ENCODE results near the gene SDS. TPM values are rescaled to one million over a fixed set of nuclear protein-coding genes. Genes with fewer than 3 reads are reported as not detected.

The SDS gene
- total RNA-seq, 1 experiment from 2014 or later: not detected

DNA sequence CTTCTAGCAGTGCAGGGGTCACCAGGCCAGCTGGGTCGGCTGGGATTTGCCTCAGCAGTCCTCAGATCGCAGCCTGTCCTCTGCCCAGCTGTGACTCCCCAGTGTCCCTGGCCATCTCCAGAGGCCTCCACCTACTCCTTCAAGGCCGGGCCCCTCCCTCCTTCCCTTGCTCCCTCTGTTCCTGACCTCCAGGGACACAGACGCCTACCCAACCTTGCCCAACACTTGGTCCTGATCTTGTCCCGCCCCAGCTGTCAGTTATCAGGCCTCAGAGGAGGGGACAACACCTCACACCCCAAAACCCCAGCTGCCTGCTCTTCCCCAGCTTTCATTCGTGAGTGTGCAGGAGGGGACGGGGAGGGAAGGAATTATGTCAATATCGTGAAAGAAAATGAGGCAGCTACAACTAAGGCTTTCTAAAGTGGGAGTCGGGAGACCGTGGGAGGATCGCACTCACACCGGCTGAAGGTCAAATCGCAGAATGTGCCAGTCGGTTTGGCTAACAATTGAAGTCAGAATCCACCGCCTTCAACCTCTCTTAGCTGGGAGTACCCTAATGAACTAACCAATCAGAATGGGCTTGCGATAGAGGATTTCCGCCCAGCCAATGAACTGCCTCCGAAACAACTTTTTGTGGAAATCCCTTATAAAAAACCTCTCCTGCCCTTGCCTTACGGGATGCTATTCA lies 54.7 kb downstream of the SDS start:
- DNase-seq (ENCODE audit: low spot score): no peak

DNA sequence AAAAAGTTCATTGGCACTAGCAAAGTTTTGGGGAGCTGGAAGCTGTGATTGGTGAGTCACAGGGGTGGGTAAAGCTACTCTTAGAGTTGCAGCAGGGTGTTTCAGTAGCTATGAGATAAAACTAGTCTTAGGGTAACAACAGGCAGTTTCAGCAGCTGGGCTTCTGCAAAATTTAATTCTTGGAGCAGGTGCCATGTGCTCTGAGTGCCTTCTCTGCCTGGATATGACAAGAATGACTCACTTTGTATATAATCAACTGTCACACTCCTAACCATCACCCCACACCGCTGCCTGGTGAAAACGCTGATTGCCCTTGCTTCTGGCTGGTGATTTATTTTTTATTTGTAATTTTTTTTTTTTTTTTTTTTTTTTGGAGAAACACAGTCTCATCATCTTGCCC lies 55.8 kb downstream of the SDS start:
- no peak for DNase-seq (ENCODE audit: low spot score)

DNA sequence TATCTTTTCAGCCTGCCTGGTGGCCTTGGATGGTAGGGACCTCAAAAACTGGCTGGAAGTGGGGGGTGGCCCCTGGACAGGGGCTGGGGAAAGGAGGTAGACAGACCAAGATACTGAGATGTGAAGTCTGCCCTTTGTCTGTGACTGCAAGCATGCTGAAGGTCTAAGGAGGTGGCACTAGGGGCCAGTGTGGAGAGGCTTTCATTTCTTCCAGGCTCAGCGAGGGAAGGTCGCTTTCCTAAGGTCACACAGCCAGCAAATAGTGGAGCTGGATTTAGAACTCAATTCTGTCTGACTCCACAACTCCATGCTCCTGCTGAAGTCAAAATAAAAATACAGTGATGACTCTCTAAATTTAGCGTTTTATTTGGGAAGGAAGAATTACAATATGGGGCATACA lies 56.6 kb downstream of the SDS start:
- DNase-seq (ENCODE audit: low spot score): no peak

DNA sequence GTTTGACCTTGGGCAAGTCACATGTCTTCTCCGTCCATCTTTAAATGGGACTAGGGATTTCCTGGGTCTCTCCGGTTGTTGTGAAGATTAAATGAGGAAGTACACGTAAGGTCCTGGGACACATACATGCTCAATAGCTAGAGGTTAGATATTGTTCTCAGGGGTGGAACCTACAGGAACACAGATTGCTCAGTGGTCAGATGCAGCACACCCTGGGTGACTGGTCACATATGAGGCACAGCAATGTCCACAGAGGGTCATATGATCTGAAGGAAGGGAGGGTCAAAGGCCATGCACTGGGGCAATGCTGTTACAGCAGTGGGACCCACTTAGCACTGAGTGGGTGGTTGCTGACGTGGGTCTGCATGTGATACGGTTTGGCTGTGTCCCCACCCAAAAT lies 57.3 kb downstream of the SDS start:
- DNase-seq (ENCODE audit: low spot score): no peak

DNA sequence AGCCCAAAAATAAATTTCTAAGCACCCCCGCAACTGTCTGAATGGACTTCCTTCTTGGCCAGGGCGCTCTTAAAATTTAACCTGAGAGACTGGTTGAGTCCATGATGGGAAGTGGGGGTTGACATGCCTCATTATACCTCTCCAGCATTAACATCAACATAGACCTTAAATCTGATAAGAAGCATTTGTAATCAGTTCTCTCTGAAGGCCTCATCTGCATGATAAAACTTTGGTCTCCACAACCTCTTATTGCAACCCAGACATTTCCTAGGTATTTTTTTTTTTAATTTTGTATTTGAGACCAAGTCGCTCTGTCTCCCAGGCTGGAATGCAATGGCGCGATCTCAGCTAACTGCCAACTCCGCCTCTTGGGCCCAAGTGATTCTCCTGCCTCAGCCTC lies 58.4 kb downstream of the SDS start:
- DNase-seq (ENCODE audit: low spot score): no peak

Other genes starting within 250 kb of the SDS start
- gene DDX54, start 218.4 kb downstream of the SDS start, total RNA-seq (2014; rRNA removed; shearing (Covaris generic)): 24.4 and 45.0 TPM in 2 replicates
- gene RITA1, start 218.2 kb downstream of the SDS start, total RNA-seq (2014; rRNA removed; shearing (Covaris generic)): 17.9 and 20.8 TPM in 2 replicates
- 5.3 and 5.4 TPM in 2 replicates for gene TPCN1, start 182.4 kb downstream of the SDS start, total RNA-seq (2014; rRNA removed; shearing (Covaris generic))
- 7.0 and 14.2 TPM in 2 replicates for gene SLC8B1, start 68.8 kb downstream of the SDS start, total RNA-seq (2014; rRNA removed; shearing (Covaris generic))
- 12.6 and 17.7 TPM in 2 replicates for gene PLBD2, start 45.3 kb downstream of the SDS start, total RNA-seq (2014; rRNA removed; shearing (Covaris generic))
- gene SDSL, start 18.5 kb upstream of the SDS start, total RNA-seq (2014; rRNA removed; shearing (Covaris generic)): 5.0 and 7.6 TPM in 2 replicates
- not detected in 2 replicates for gene LHX5, start 68.0 kb upstream of the SDS start, total RNA-seq (2014; rRNA removed; shearing (Covaris generic))